IMR-90 (cell line): ENCODE data around the gene PRDM2. TPM values are rescaled to one million over a fixed set of nuclear protein-coding genes. Genes with fewer than 3 reads are reported as not detected.

Source experiments
- ATAC-seq: fragments of 200-7000 bp; cut with Tn5 transposase; 2 replicates; pipeline ENCODE4 v1.9.1; 2020; ENCODE audit warnings: low read depth, mild to moderate bottlenecking, moderate library complexity
- BruUV-seq: library from RNA; stranded (reverse); fragments of 400-500 nt; replicated peaks from 2 replicates; lab custom pipeline; 2021; lab: Mats Ljungman, UMichigan
- CTCF ChIA-PET: fragments of 300-600 bp; formaldehyde crosslinking; extraction: SDS; loops from one replicate; lab custom pipeline; 2021; ENCODE audit warnings: antibody characterized with exemption; lab: Yijun Ruan, JAX
- POLR2A ChIA-PET: fragments of 300-600 bp; sonication (Branson Sonifier 250); formaldehyde crosslinking; loops from one replicate; lab custom pipeline; 2022; ENCODE audit warnings: antibody characterized with exemption; ENCODE audit not compliant: unreplicated experiment; lab: Charles Lee
- DNase-seq: peaks from one replicate; pipeline ENCODE4 v3.0.0; 2013
- H2AFZ ChIP-seq: replicated peaks from 2 replicates; pipeline ENCODE3; 2013; ENCODE audit warnings: low read length, mild to moderate bottlenecking; ENCODE audit not compliant: poor library complexity
- H2AK5ac ChIP-seq: 2 replicates; pipeline ENCODE4 v1.6.1; 2013; ENCODE audit warnings: low read depth, low read length, inconsistent platforms
- H2AK9ac ChIP-seq: replicated peaks from 2 replicates; pipeline ENCODE3; 2013; ENCODE audit warnings: mild to moderate bottlenecking, low read depth, low read length, moderate library complexity; ENCODE audit not compliant: poor library complexity
- H2BK120ac ChIP-seq: 2 replicates; pipeline ENCODE4 v1.6.1; 2013; ENCODE audit warnings: low read depth, low read length, inconsistent platforms
- H2BK15ac ChIP-seq: 3 replicates; pipeline ENCODE4 v1.6.1; 2013; ENCODE audit warnings: low read depth, low read length, inconsistent platforms
- H2BK20ac ChIP-seq: 2 replicates; pipeline ENCODE4 v1.6.1; 2013; ENCODE audit warnings: low read depth, mild to moderate bottlenecking, inconsistent platforms, low read length, moderate library complexity
- H2BK5ac ChIP-seq: 2 replicates; pipeline ENCODE4 v1.6.1; 2013; ENCODE audit warnings: mild to moderate bottlenecking, low read depth, low read length, inconsistent platforms; ENCODE audit not compliant: poor library complexity, severe bottlenecking
- H3K14ac ChIP-seq: replicated peaks from 2 replicates; pipeline ENCODE4 v1.6.1; 2013; ENCODE audit warnings: low read depth, low read length, inconsistent platforms
- H3K18ac ChIP-seq: 2 replicates; pipeline ENCODE4 v1.6.1; 2013; ENCODE audit warnings: low read depth, low read length, control low read depth
- H3K23ac ChIP-seq: 2 replicates; pipeline ENCODE4 v1.6.1; 2013; ENCODE audit warnings: low read depth, low read length, inconsistent platforms
- H3K27ac ChIP-seq: 2 replicates; pipeline ENCODE4 v1.5.1; 2013; ENCODE audit warnings: mild to moderate bottlenecking, control low read depth, low read length; ENCODE audit not compliant: insufficient read depth
- H3K27me3 ChIP-seq: 2 replicates; pipeline ENCODE4 v1.6.1; 2013; ENCODE audit warnings: low read length; ENCODE audit not compliant: control insufficient read depth, insufficient read depth
- H3K36me3 ChIP-seq: 2 replicates; pipeline ENCODE4 v1.6.1; 2013; ENCODE audit warnings: low read length, mixed read lengths; ENCODE audit not compliant: control insufficient read depth, insufficient read depth
- H3K4ac ChIP-seq: 2 replicates; pipeline ENCODE4 v1.6.1; 2013; ENCODE audit warnings: low read depth, low read length, inconsistent platforms
- H3K4me1 ChIP-seq: 2 replicates; pipeline ENCODE4 v1.6.1; 2013; ENCODE audit warnings: low read length, mixed read lengths; ENCODE audit not compliant: control insufficient read depth, insufficient read depth
- H3K4me2 ChIP-seq: 2 replicates; pipeline ENCODE4 v1.6.1; 2013; ENCODE audit warnings: low read depth, mild to moderate bottlenecking, control low read depth, low read length, moderate library complexity
- H3K4me3 ChIP-seq: 2 replicates; pipeline ENCODE4 v1.5.1; 2013; ENCODE audit warnings: low read depth, mild to moderate bottlenecking, control low read depth, low read length, moderate library complexity; ENCODE audit not compliant: insufficient read depth
- H3K56ac ChIP-seq: 2 replicates; pipeline ENCODE4 v1.6.1; 2013; ENCODE audit warnings: low read length, inconsistent platforms; ENCODE audit not compliant: insufficient read depth; ENCODE audit errors: extremely low read depth
- H3K79me1 ChIP-seq, 2 experiments: 2 replicates each; pipeline ENCODE4 v1.6.1; 2013; ENCODE audit warnings: low read length in 2 of 2, inconsistent platforms in 1 of 2, low read depth in 1 of 2
- H3K9ac ChIP-seq: 2 replicates; pipeline ENCODE4 v1.6.1; 2013; ENCODE audit warnings: low read depth, low read length, control low read depth
- H3K9me1 ChIP-seq: 2 replicates; pipeline ENCODE4 v1.6.1; 2013; ENCODE audit warnings: low read length, inconsistent platforms; ENCODE audit not compliant: insufficient read depth
- H3K9me3 ChIP-seq: 2 replicates; pipeline ENCODE4 v1.6.1; 2013; ENCODE audit warnings: low read length; ENCODE audit not compliant: control insufficient read depth, insufficient read depth
- H4K20me1 ChIP-seq: 2 replicates; pipeline ENCODE4 v1.6.1; 2013; ENCODE audit warnings: low read length, inconsistent platforms; ENCODE audit not compliant: insufficient read depth
- H4K5ac ChIP-seq: 2 replicates; pipeline ENCODE4 v1.6.1; 2013; ENCODE audit warnings: mild to moderate bottlenecking, low read depth, low read length, control low read depth
- H4K8ac ChIP-seq, 2 experiments: 2 replicates each; pipeline ENCODE4 v1.6.1; 2013; ENCODE audit warnings: low read depth in 2 of 2, low read length in 2 of 2, control low read depth in 1 of 2, inconsistent platforms in 1 of 2
- H4K91ac ChIP-seq: 2 replicates; pipeline ENCODE4 v1.6.1; 2013; ENCODE audit warnings: low read depth, low read length, inconsistent platforms; ENCODE audit not compliant: insufficient read depth
- BHLHE40 ChIP-seq: fragments of 150-350 bp; IDR thresholded peaks from 2 replicates; pipeline ENCODE4 v1.6.1; 2016; ENCODE audit warnings: mild to moderate bottlenecking, low read depth, low read length
- CEBPB ChIP-seq: IDR thresholded peaks from 2 replicates; pipeline ENCODE4 v1.6.1; 2012; ENCODE audit warnings: low read depth, low read length, improper control_type of control experiment
- FOS ChIP-seq: fragments of 150-350 bp; IDR thresholded peaks from 2 replicates; pipeline ENCODE4 v1.6.1; 2016; ENCODE audit warnings: low read depth, low read length
- MAFK ChIP-seq: IDR thresholded peaks from 2 replicates; pipeline ENCODE4 v1.6.1; 2012; ENCODE audit warnings: low read depth, low read length, improper control_type of control experiment
- MAZ ChIP-seq: IDR thresholded peaks from 2 replicates; pipeline ENCODE4 v1.6.1; 2012; ENCODE audit warnings: low read depth, mild to moderate bottlenecking, low read length, improper control_type of control experiment, moderate library complexity, borderline replicate concordance
- MXI1 ChIP-seq: IDR thresholded peaks from 2 replicates; pipeline ENCODE4 v1.6.1; 2012; ENCODE audit warnings: low read depth, mild to moderate bottlenecking, low read length, moderate library complexity, borderline replicate concordance
- NFE2L2 ChIP-seq: fragments of 150-350 bp; IDR thresholded peaks from 2 replicates; pipeline ENCODE4 v1.6.1; 2016; ENCODE audit warnings: low read depth, mild to moderate bottlenecking, low read length
- POLR2A ChIP-seq: IDR thresholded peaks from 2 replicates; pipeline ENCODE4 v1.6.1; 2012; ENCODE audit warnings: mild to moderate bottlenecking, low read depth, low read length
- RAD21 ChIP-seq: IDR thresholded peaks from 2 replicates; pipeline ENCODE4 v1.6.1; 2012; ENCODE audit warnings: low read length, improper control_type of control experiment
- RCOR1 ChIP-seq: IDR thresholded peaks from 2 replicates; pipeline ENCODE4 v1.6.1; 2012; ENCODE audit warnings: mild to moderate bottlenecking, low read length, improper control_type of control experiment; ENCODE audit not compliant: insufficient replicate concordance
- RFX5 ChIP-seq: IDR thresholded peaks from 2 replicates; pipeline ENCODE4 v1.8.0; 2012; ENCODE audit warnings: low read depth, mild to moderate bottlenecking, low read length, moderate library complexity
- SMC3 ChIP-seq: fragments of 150-350 bp; IDR thresholded peaks from 2 replicates; pipeline ENCODE4 v1.6.1; 2016; ENCODE audit warnings: low read depth, mild to moderate bottlenecking, antibody characterized with exemption, low read length, moderate library complexity
- WGBS, 2 experiments: methylation state at CpG; one replicate each; pipeline versions ENCODE4 v1.1.5 to v1.1.7; 2013; ENCODE audit warnings: missing lambda C conversion rate in 2 of 2; ENCODE audit not compliant: insufficient read length in 1 of 2; ENCODE audit errors: extremely low coverage in 2 of 2; 5-methylcytosine and 5-hydroxymethylcytosine counted together
- dilution Hi-C: fragments of 300-500 bp; cut with HindIII; formaldehyde crosslinking; loops from one replicate; pipeline ENCODE4 v1.14.3; 2018; ENCODE audit warnings: low sequenced_read_pairs; ENCODE audit not compliant: unreplicated experiment
- in situ Hi-C: fragments of 300-500 bp; cut with MboI; formaldehyde crosslinking; loops from 3 replicates; pipeline ENCODE4 v1.14.3; 2019; ENCODE audit warnings: low sequenced_read_pairs, inconsistent platforms, mixed read lengths
- intact Hi-C: fragments of 100-400 bp; cut with micrococcal nuclease; formaldehyde crosslinking; loops from 2 replicates; pipeline ENCODE4 v1.10.0; 2022
- polyA plus RNA-seq, 3 experiments: library from polyadenylated mRNA; depleted of rRNA; stranded (reverse); fragments of >200 nt; gene quantifications; 2 replicates each; pipeline ENCODE4 v1.2.3, GENCODE V29; 2012; ENCODE audit warnings: low replicate concordance in 1 of 3
- total RNA-seq: library from RNA; depleted of rRNA; stranded (reverse); fragments of >200 nt; gene quantifications from 2 replicates; pipeline ENCODE4 v1.2.3, GENCODE V29; 2012
- TF ChIP-seq, protein P1 (sequence below): conservative IDR thresholded peaks from 2 replicates; pipeline ENCODE4 v1.5.1; 2012; ENCODE audit warnings: mild to moderate bottlenecking, low read depth, low read length, improper control_type of control experiment
- TF ChIP-seq, protein P2 (sequence below): fragments of 150-350 bp; IDR thresholded peaks from 2 replicates; pipeline ENCODE4 v1.6.1; 2017; ENCODE audit warnings: mild to moderate bottlenecking, antibody characterized with exemption, low read length, low read depth
- TF ChIP-seq, protein P3 (sequence below): fragments of 150-350 bp; IDR thresholded peaks from 2 replicates; pipeline ENCODE4 v1.6.1; 2016; ENCODE audit warnings: low read depth, mild to moderate bottlenecking, low read length, moderate library complexity, borderline replicate concordance

PRDM2 gene
- total and polyA plus RNA-seq, 2 of the 4 experiments (the other 2 are of a cell fraction) = 3.4 to 8.9 TPM

DNA sequence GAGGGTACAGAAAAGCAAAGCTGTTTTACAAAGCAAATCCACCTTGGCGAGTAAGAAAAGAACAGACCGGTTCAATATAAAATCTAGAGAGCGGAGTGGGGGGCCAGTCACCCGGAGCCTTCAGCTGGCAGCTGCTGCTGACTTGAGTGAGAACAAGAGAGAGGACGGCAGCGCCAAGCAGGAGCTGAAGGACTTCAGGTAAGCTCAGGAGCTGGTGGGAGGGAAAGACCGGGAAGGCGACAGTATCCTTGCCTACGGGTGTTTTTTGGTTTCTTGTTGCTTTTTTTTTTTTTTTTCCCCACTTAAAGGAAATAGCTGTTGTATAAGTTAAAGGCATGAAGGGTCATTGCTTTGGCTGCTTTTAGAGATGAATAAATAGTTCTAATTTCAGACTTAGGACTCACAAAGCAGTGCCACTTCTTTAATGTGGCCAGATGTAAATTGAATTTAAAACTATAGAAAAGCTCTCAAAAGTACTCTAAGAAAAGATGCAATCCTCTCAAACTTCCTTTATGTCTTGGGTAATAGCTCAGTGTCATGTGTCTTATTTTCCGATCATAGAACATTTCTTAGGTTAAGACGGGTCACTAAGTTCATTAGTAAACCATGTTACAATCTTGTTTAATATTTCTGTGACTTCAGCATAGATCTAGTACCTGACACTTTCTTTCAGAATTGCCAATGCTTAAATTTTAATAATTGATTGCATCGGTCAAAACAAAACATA, 82.8 kb downstream of the PRDM2 start:
- Histone ChIP-seq H2AK9ac (no peak overlapping the region), H4K20me1 (peaks cover 62% of the 10 kb centered on the region), H3K18ac (peak overlapping the region; percentile 70; the same call in 1 of the 2 replicates), H2BK120ac (no peak overlapping the region), H3K56ac (no peak overlapping the region), H2BK20ac (no peak overlapping the region), H3K9ac (no peak overlapping the region), H3K9me3 (no peaks in the 10 kb centered on the region), H4K8ac (no peak overlapping the region), H4K5ac (0 out of 2 replicates have a peak overlapping the region, but pooled peaks have one; percentile 21), H3K4me3 (no peak overlapping the region), H3K4me1 (peaks cover 35% of the 10 kb centered on the region), H2AFZ (no peak overlapping the region), H2BK15ac (no peak overlapping the region), H3K79me1 (peaks cover 16 to 77% of the 10 kb centered on the region in 2 experiments), H3K36me3 (peaks cover 23% of the 10 kb centered on the region), H3K9me1 (peaks cover 21% of the 10 kb centered on the region), H3K4me2 (peak overlapping the region; percentile 69; the same call in 1 of the 2 replicates), H3K27ac (peak overlapping the region; percentile 18; the same call in 1 of the 2 replicates), H2AK5ac (no peak overlapping the region), H2BK5ac (peak overlapping the region; percentile 50), H4K91ac (no peak overlapping the region), H3K4ac (no peak overlapping the region), H3K14ac (no peak overlapping the region), H3K23ac (no peak overlapping the region), H3K27me3 (no peaks in the 10 kb centered on the region)
- dilution Hi-C loops (no loop called here), intact Hi-C loops (no loop called here), in situ Hi-C loops (no loop called here)
- ChIA-PET POLR2A (interaction anchor here (0.6 kb wide), 1 partner anchor 31 kb away, joined by 3 read pairs; no protein-coding TSS in a partner anchor), CTCF (interaction anchor here (0.6 kb wide), 1 partner anchor 18 kb away, joined by 3 read pairs; no protein-coding TSS in a partner anchor)
- WGBS, 2 experiments = 95% methylated on average over 4 of the region's 12 CpGs; no CpG with 5 or more reads in 1 of the 2 experiments
- DNase-seq = no peak
- BruUV-seq = no TSS peak
- no peak for ATAC-seq
- TF ChIP-seq MAZ (no peak), NFE2L2 (no peak), SMC3 (no peak), RCOR1 (no peak), FOS (no peak), MAFK (no peak), MXI1 (no peak), RAD21 (no peak), RFX5 (no peak), BHLHE40 (no peak), POLR2A (no peak), CEBPB (no peak)
- TF ChIP-seq, protein P1, sequence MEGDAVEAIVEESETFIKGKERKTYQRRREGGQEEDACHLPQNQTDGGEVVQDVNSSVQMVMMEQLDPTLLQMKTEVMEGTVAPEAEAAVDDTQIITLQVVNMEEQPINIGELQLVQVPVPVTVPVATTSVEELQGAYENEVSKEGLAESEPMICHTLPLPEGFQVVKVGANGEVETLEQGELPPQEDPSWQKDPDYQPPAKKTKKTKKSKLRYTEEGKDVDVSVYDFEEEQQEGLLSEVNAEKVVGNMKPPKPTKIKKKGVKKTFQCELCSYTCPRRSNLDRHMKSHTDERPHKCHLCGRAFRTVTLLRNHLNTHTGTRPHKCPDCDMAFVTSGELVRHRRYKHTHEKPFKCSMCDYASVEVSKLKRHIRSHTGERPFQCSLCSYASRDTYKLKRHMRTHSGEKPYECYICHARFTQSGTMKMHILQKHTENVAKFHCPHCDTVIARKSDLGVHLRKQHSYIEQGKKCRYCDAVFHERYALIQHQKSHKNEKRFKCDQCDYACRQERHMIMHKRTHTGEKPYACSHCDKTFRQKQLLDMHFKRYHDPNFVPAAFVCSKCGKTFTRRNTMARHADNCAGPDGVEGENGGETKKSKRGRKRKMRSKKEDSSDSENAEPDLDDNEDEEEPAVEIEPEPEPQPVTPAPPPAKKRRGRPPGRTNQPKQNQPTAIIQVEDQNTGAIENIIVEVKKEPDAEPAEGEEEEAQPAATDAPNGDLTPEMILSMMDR = no peak
- TF ChIP-seq, protein P2, sequence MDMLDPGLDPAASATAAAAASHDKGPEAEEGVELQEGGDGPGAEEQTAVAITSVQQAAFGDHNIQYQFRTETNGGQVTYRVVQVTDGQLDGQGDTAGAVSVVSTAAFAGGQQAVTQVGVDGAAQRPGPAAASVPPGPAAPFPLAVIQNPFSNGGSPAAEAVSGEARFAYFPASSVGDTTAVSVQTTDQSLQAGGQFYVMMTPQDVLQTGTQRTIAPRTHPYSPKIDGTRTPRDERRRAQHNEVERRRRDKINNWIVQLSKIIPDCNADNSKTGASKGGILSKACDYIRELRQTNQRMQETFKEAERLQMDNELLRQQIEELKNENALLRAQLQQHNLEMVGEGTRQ = no peak
- TF ChIP-seq, protein P3, sequence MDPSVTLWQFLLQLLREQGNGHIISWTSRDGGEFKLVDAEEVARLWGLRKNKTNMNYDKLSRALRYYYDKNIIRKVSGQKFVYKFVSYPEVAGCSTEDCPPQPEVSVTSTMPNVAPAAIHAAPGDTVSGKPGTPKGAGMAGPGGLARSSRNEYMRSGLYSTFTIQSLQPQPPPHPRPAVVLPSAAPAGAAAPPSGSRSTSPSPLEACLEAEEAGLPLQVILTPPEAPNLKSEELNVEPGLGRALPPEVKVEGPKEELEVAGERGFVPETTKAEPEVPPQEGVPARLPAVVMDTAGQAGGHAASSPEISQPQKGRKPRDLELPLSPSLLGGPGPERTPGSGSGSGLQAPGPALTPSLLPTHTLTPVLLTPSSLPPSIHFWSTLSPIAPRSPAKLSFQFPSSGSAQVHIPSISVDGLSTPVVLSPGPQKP = no peak
